ENCODE data around the gene NIN.

DNA sequence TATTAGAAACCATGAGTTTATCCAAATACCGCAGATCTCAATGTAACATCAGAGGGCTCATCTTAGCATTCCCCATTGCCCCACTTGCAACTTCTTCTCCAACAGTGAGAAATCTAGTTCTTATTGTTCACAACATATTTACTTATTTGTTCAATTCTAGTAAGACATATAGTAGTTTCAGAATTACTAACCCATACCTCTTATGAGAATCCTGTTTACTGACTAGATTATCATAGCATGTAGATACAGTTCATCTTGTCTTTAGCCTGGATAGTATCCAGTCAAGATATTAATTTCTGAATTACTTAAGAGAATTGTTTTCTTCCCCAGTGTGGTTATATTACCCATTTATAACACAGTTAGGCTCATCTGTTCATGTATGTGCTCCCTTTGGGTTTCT is 80.6 kb downstream of the NIN start:
- no peak for TF ChIP-seq POLR2A (IDR thresholded peaks at IDR 0.05; ENCODE audit: low read length)
- no peak for TF ChIP-seq GATA1 (IDR thresholded peaks at IDR 0.05; ENCODE audit: low read depth, low read length)

All from erythroblast (primary cell).